GM21515 (cell line): ENCODE data around the gene NEURL3.
"Not testable (repeated sequence)": the region's sequence is repeated elsewhere in the genome, so short reads cannot be mapped to it uniquely, and the experiment has no call there.

Experiments used
- ATAC-seq: cut with Tn5 transposase; IDR thresholded peaks from one replicate; pipeline ENCODE4 v1.9.1; 2021; ENCODE audit not compliant: unreplicated experiment

NEURL3 gene

GRCh38 chr2:96508521-96509113 lies 3.5 kb upstream of the NEURL3 start:
- ATAC-seq = no peak

GRCh38 chr2:96507957-96508520 lies 2.9 kb upstream of the NEURL3 start:
- no peak for ATAC-seq

GRCh38 chr2:96506907-96507240 lies 1.7 kb upstream of the NEURL3 start:
- no peak for ATAC-seq

- ATAC-seq = no peak
These were observed 1.1 kb upstream of the NEURL3 start for GRCh38 chr2:96506016-96506906.

- no peak for ATAC-seq
These were observed 1.4 kb downstream of the NEURL3 start for GRCh38 chr2:96503637-96504243.

- ATAC-seq = no peak
These were observed 2.1 kb downstream of the NEURL3 start for GRCh38 chr2:96502891-96503636.

- no peak for ATAC-seq
These were observed 3.0 kb downstream of the NEURL3 start for GRCh38 chr2:96501886-96502810.

- ATAC-seq = no peak
These were observed 3.7 kb downstream of the NEURL3 start for GRCh38 chr2:96501471-96501874.

GRCh38 chr2:96500385-96501066 lies 4.6 kb downstream of the NEURL3 start:
- no peak for ATAC-seq

GRCh38 chr2:96499061-96499960 lies 5.8 kb downstream of the NEURL3 start:
- no peak for ATAC-seq

- ATAC-seq = not testable (repeated sequence)
These were observed 6.5 kb downstream of the NEURL3 start for GRCh38 chr2:96498611-96499010.

GRCh38 chr2:96498021-96498431 lies 7.1 kb downstream of the NEURL3 start:
- no peak for ATAC-seq

GRCh38 chr2:96495982-96496629 lies 9.1 kb downstream of the NEURL3 start:
- no peak for ATAC-seq

- ATAC-seq = no peak
These were observed 11.0 kb downstream of the NEURL3 start for GRCh38 chr2:96494188-96494587.

- ATAC-seq = no peak
These were observed 12.1 kb downstream of the NEURL3 start for GRCh38 chr2:96493072-96493471.

GRCh38 chr2:96491860-96492497 lies 13.2 kb downstream of the NEURL3 start:
- ATAC-seq = no peak

- no peak for ATAC-seq
These were observed 15.5 kb downstream of the NEURL3 start for GRCh38 chr2:96489663-96490062.
